A549 (cell line): ENCODE data around the gene HAS3. TPM values are rescaled to one million over a fixed set of nuclear protein-coding genes. Genes with fewer than 3 reads are reported as not detected.
A peak's percentile ranks its signal among the peaks of the same experiment; 100 is the strongest.

Experiments
- ATAC-seq, 2 experiments: fragments of 200-7000 bp in 1 of 2; fragments of >200 bp in 1 of 2; cut with Nextera tagmentation in 1 of 2; cut with Tn5 transposase in 1 of 2; 3 replicates each; pipeline versions ENCODE4 v1.8.0 to v1.9.1; 2018 to 2020; ENCODE audit warnings: mild to moderate bottlenecking in 1 of 2, moderate library complexity in 1 of 2
- CTCF ChIA-PET: fragments of 300-600 bp; sonication (Branson Sonifier 250); formaldehyde crosslinking; extraction: SDS; loops from one replicate; lab custom pipeline; 2021; ENCODE audit warnings: antibody characterized with exemption, inconsistent platforms; lab: Yijun Ruan, JAX
- POLR2A ChIA-PET: fragments of 350-600 bp; formaldehyde crosslinking; extraction: SDS; loops from one replicate; lab custom pipeline; 2021; ENCODE audit warnings: antibody characterized with exemption, inconsistent platforms; lab: Yijun Ruan, JAX
- DNase-seq, 2 experiments: peaks; one replicate each; pipeline versions ENCODE4 v3.0.0 to v3.0.0-alpha.2; 2011 to 2016; ENCODE audit warnings: low read depth in 1 of 2, low spot score in 1 of 2
- FAIRE-seq: peaks from 2 replicates; lab custom pipeline; 2011; peaks lifted over from hg19 to GRCh38; lab: Jason Lieb, UNC
- H3K27ac ChIP-seq, 2 experiments: fragments of >200 bp; sonication (Bioruptor Twin); formaldehyde crosslinking; 3 replicates each; pipeline ENCODE4 v1.5.1; 2016 to 2017
- H3K4me1 ChIP-seq: fragments of >200 bp; sonication (Bioruptor Twin); formaldehyde crosslinking; 3 replicates; pipeline ENCODE4 v1.6.1; 2016
- H3K4me2 ChIP-seq: fragments of >200 bp; sonication (Bioruptor Twin); formaldehyde crosslinking; 3 replicates; pipeline ENCODE4 v1.6.1; 2016
- H3K4me3 ChIP-seq: fragments of >200 bp; sonication (Bioruptor Twin); formaldehyde crosslinking; 3 replicates; pipeline ENCODE4 v1.5.1; 2016
- H3K9me3 ChIP-seq: fragments of >200 bp; sonication (Bioruptor Twin); formaldehyde crosslinking; 3 replicates; pipeline ENCODE4 v1.6.1; 2016
- CBX2 ChIP-seq: fragments of 200-600 bp; sonication (generic); IDR thresholded peaks from 2 replicates; pipeline ENCODE4 v1.6.1; 2016; ENCODE audit warnings: low read depth, mild to moderate bottlenecking, borderline replicate concordance
- GATA3 ChIP-seq: IDR thresholded peaks from 2 replicates; pipeline ENCODE4 v1.6.1; 2012; ENCODE audit warnings: borderline replicate concordance
- HOXB13 ChIP-seq: fragments of 250-450 bp; sonication (Bioruptor Pico); IDR thresholded peaks from 2 replicates; pipeline ENCODE4 v1.5.0; 2020; ENCODE audit warnings: low read depth, mild to moderate bottlenecking, moderate library complexity
- HOXB5 ChIP-seq: fragments of 250-450 bp; sonication (Bioruptor Pico); IDR thresholded peaks from 2 replicates; pipeline ENCODE4 v1.5.0; 2020; ENCODE audit warnings: mild to moderate bottlenecking, moderate library complexity
- JUN ChIP-seq, 2 experiments: fragments of >200 bp; sonication (Bioruptor Twin); formaldehyde crosslinking; IDR thresholded peaks; 2 replicates in 1 of 2; 3 replicates in 1 of 2; pipeline ENCODE4 v1.6.1; 2016 to 2017
- JUNB ChIP-seq: fragments of >200 bp; sonication (Bioruptor Twin); formaldehyde crosslinking; IDR thresholded peaks from 2 replicates; pipeline ENCODE4 v1.6.1; 2016
- KDM5A ChIP-seq: fragments of 200-600 bp; sonication (generic); IDR thresholded peaks from 2 replicates; pipeline ENCODE4 v1.6.1; 2016; ENCODE audit warnings: antibody characterized with exemption, mild to moderate bottlenecking
- MAZ ChIP-seq: fragments of 150-350 bp; IDR thresholded peaks from 2 replicates; pipeline ENCODE4 v1.6.1; 2014; ENCODE audit warnings: antibody characterized with exemption, low read depth, low read length, borderline replicate concordance
- MYC ChIP-seq: IDR thresholded peaks from 2 replicates; pipeline ENCODE4 v1.6.1; 2012; ENCODE audit warnings: mild to moderate bottlenecking, inconsistent platforms, low read length, improper control_type of control experiment, borderline replicate concordance
- PHF8 ChIP-seq: fragments of 200-600 bp; sonication (generic); IDR thresholded peaks from 2 replicates; pipeline ENCODE4 v1.6.1; 2016; ENCODE audit warnings: low read depth, mild to moderate bottlenecking, antibody characterized with exemption, moderate library complexity, borderline replicate concordance
- RAD21 ChIP-seq, 2 experiments: fragments of >200 bp in 1 of 2; sonication (Bioruptor Twin) in 1 of 2; formaldehyde crosslinking in 1 of 2; IDR thresholded peaks in 1 of 2; conservative IDR thresholded peaks in 1 of 2; 2 replicates in 1 of 2; 3 replicates in 1 of 2; pipeline ENCODE4 v1.6.1; 2012 to 2018; ENCODE audit warnings: inconsistent platforms in 1 of 2
- SREBF2 ChIP-seq: fragments of 450-650 bp; IDR thresholded peaks from 2 replicates; pipeline ENCODE4 v1.6.1; 2014; ENCODE audit warnings: mild to moderate bottlenecking, moderate library complexity
- WGBS: methylation state at CpG from one replicate; pipeline ENCODE4 v1.1.6; 2017; ENCODE audit errors: missing lambda C conversion rate; 5-methylcytosine and 5-hydroxymethylcytosine counted together
- polyA plus RNA-seq, 4 experiments: library from polyadenylated mRNA; depleted of rRNA in 3 of 4; stranded (reverse); fragments of >200 nt; fragmentation: RNase III in 1 of 4; extraction: RNeasy Plus Mini Kit Qiagen cat#74134 plus additional on column Dnase treatment in 1 of 4; gene quantifications; 2 replicates in 3 of 4; 3 replicates in 1 of 4; pipeline ENCODE4 v1.2.3, GENCODE V29; 2011 to 2017
- TF ChIP-seq, protein P1 (sequence below): fragments of 200-600 bp; sonication (generic); IDR thresholded peaks from 2 replicates; pipeline ENCODE4 v1.6.1; 2016; ENCODE audit warnings: antibody characterized with exemption, mild to moderate bottlenecking, moderate library complexity
- TF ChIP-seq, protein P2 (sequence below): fragments of >200 bp; sonication (Bioruptor Twin); formaldehyde crosslinking; IDR thresholded peaks from 3 replicates; pipeline ENCODE4 v1.5.1; 2016
- TF ChIP-seq, protein P3 (sequence below): IDR thresholded peaks from 2 replicates; pipeline ENCODE4 v1.6.1; 2012; ENCODE audit warnings: low read depth, borderline replicate concordance
- TF ChIP-seq, protein P4 (sequence below): fragments of >200 bp; sonication (Bioruptor Twin); formaldehyde crosslinking; IDR thresholded peaks from 3 replicates; pipeline ENCODE4 v1.6.1; 2016
- TF ChIP-seq, protein P5 (sequence below): fragments of 150-350 bp; IDR thresholded peaks from 2 replicates; pipeline ENCODE4 v1.6.1; 2014; ENCODE audit warnings: low read depth, mild to moderate bottlenecking, low read length

The HAS3 gene
- polyA plus RNA-seq, 2 of the 4 experiments (the other 2 are of a cell fraction) = 9.1 to 12.4 TPM

DNA sequence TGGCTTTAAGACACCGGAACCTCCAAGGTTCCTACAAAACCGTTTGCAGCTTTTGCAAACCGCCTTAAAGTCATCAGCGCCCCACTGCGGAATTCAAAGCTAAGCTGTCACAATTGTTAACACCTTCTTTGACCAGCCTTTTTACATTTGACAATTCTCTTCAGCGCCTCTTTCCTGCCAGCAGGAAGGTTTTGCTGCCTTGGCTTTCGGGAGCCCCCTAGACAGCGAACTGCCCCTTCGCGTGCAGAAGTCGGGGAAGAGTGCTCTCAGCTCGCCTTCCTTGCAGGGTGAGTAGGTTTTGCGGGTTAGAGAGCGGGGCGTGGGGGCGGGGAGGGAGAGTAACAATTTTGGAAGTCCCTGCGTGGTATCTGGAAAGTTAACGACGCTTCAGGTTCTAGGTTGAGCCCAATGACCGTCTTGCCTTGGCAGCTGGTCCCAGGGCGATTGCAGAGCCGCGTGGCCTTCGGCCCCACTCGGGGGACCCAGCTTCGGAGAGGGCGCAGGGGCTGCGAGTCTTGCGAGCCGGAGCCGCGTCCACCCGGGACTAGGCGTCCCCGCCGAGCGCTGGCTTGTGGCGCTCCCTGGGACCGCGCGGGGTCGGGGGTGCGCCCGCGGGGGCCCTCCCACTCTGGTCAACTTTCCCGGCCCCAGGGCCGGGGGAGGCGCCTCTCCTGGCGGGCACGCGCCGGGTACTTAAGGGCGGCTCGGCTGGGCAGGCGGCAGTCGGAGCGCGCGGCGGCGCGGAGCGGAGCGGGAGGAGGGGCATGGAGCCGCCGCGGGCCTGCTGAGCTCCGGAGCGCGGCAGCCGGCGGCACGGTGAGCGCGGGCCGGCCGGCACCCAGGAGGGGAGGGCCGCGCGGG lies at the start of gene HAS3 (continued):
- TF ChIP-seq, protein P1, sequence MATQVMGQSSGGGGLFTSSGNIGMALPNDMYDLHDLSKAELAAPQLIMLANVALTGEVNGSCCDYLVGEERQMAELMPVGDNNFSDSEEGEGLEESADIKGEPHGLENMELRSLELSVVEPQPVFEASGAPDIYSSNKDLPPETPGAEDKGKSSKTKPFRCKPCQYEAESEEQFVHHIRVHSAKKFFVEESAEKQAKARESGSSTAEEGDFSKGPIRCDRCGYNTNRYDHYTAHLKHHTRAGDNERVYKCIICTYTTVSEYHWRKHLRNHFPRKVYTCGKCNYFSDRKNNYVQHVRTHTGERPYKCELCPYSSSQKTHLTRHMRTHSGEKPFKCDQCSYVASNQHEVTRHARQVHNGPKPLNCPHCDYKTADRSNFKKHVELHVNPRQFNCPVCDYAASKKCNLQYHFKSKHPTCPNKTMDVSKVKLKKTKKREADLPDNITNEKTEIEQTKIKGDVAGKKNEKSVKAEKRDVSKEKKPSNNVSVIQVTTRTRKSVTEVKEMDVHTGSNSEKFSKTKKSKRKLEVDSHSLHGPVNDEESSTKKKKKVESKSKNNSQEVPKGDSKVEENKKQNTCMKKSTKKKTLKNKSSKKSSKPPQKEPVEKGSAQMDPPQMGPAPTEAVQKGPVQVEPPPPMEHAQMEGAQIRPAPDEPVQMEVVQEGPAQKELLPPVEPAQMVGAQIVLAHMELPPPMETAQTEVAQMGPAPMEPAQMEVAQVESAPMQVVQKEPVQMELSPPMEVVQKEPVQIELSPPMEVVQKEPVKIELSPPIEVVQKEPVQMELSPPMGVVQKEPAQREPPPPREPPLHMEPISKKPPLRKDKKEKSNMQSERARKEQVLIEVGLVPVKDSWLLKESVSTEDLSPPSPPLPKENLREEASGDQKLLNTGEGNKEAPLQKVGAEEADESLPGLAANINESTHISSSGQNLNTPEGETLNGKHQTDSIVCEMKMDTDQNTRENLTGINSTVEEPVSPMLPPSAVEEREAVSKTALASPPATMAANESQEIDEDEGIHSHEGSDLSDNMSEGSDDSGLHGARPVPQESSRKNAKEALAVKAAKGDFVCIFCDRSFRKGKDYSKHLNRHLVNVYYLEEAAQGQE = no peak
- TF ChIP-seq GATA3 (peak; percentile 20; the same call in 1 of the 2 replicates), MYC (peak; percentile 50; the same call in 1 of the 2 replicates), RAD21 (conservative IDR thresholded peaks at IDR 0.05 in 1 of 2, IDR thresholded peaks at IDR 0.05 in 1 of 2) (peak; percentile 89 to 90), JUN (IDR thresholded peaks at IDR 0.05) (peak; percentile 32 to 64; a peak in 3 of 5 replicates)

DNA sequence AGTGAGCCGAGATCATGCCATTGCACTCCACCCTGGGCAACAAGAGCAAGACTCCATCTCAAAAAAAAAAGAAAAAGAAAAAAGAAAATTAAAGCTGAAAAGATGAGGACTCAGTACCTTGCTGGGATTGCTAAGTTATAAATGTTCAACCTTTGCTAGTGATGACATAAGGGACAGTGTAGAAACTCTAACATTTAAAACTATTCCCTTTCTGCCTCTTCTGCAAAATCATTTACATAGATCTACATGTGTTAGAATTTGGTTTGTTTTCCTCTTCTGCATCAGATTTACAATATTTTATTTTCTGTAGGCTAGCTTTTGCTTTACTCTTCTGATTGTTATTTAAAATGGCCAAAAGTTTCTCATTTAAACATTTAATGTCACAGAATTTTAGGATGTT lies 49.5 kb upstream of the HAS3 start:
- POLR2A ChIA-PET = no interaction called here

DNA sequence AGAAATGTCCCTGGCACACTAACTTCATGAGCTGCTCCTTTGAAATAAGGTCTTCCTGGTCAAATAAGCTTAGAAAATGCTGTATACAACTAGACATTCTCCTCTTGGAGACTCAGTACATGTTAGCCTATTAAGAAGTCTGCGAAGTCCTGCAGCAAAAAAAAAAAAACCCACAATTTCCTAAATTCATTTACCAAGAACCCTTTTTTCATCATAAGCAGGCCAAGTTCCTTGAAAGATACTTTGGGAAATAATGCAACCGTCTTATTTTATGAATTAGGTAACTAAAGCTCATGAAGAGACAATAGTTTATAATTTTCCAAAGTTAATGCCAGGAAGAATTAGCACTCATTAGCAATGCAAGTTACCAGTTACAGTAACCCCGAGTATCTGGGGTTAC lies 49.0 kb upstream of the HAS3 start:
- 94% methylated on average over 3 of the region's 3 CpGs for WGBS
- POLR2A ChIA-PET = interaction anchor here (0.7 kb wide), 1 partner anchor 8 kb away, joined by 3 read pairs; no protein-coding TSS in a partner anchor

More for the DNA sequence above, 49.5 kb upstream of the HAS3 start:
- DNase-seq = no peak
- H3K4me1 ChIP-seq = peaks cover 57% of the 10 kb centered on the region
- FAIRE-seq = no peak
- H3K9me3 ChIP-seq = no peaks in the 10 kb centered on the region
- peak overlapping the region; percentile 94 to 96 for H3K27ac ChIP-seq
- WGBS = 79% methylated on average over 1 of the region's 1 CpG
- H3K4me3 ChIP-seq = no peak overlapping the region
- CTCF ChIA-PET = interaction anchor here (1.0 to 1.9 kb wide), 4 partner anchors 16 to 142 kb away, joined by 3 to 5 read pairs (median 4); no protein-coding TSS in a partner anchor
- no peak for ATAC-seq
- TF ChIP-seq, protein P2, sequence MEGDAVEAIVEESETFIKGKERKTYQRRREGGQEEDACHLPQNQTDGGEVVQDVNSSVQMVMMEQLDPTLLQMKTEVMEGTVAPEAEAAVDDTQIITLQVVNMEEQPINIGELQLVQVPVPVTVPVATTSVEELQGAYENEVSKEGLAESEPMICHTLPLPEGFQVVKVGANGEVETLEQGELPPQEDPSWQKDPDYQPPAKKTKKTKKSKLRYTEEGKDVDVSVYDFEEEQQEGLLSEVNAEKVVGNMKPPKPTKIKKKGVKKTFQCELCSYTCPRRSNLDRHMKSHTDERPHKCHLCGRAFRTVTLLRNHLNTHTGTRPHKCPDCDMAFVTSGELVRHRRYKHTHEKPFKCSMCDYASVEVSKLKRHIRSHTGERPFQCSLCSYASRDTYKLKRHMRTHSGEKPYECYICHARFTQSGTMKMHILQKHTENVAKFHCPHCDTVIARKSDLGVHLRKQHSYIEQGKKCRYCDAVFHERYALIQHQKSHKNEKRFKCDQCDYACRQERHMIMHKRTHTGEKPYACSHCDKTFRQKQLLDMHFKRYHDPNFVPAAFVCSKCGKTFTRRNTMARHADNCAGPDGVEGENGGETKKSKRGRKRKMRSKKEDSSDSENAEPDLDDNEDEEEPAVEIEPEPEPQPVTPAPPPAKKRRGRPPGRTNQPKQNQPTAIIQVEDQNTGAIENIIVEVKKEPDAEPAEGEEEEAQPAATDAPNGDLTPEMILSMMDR = no peak
- no peak for TF ChIP-seq KDM5A
- H3K4me2 ChIP-seq = no peak overlapping the region

More for the DNA sequence above, 49.0 kb upstream of the HAS3 start:
- H3K4me1 ChIP-seq = peaks cover 52% of the 10 kb centered on the region
- TF ChIP-seq, protein P3, sequence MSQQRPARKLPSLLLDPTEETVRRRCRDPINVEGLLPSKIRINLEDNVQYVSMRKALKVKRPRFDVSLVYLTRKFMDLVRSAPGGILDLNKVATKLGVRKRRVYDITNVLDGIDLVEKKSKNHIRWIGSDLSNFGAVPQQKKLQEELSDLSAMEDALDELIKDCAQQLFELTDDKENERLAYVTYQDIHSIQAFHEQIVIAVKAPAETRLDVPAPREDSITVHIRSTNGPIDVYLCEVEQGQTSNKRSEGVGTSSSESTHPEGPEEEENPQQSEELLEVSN = no peak
- TF ChIP-seq, protein P4, sequence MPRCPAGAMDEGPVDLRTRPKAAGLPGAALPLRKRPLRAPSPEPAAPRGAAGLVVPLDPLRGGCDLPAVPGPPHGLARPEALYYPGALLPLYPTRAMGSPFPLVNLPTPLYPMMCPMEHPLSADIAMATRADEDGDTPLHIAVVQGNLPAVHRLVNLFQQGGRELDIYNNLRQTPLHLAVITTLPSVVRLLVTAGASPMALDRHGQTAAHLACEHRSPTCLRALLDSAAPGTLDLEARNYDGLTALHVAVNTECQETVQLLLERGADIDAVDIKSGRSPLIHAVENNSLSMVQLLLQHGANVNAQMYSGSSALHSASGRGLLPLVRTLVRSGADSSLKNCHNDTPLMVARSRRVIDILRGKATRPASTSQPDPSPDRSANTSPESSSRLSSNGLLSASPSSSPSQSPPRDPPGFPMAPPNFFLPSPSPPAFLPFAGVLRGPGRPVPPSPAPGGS = no peak
- no peak for TF ChIP-seq MYC
- no peak for TF ChIP-seq JUN (IDR thresholded peaks at IDR 0.05)
- no peak for TF ChIP-seq HOXB13 (CRISPR knock-in tag)
- TF ChIP-seq JUNB = no peak
- TF ChIP-seq HOXB5 = no peak
- TF ChIP-seq SREBF2 = no peak
- TF ChIP-seq, protein P5, sequence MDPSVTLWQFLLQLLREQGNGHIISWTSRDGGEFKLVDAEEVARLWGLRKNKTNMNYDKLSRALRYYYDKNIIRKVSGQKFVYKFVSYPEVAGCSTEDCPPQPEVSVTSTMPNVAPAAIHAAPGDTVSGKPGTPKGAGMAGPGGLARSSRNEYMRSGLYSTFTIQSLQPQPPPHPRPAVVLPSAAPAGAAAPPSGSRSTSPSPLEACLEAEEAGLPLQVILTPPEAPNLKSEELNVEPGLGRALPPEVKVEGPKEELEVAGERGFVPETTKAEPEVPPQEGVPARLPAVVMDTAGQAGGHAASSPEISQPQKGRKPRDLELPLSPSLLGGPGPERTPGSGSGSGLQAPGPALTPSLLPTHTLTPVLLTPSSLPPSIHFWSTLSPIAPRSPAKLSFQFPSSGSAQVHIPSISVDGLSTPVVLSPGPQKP = no peak
- TF ChIP-seq CBX2 = no peak
- no peak for TF ChIP-seq MAZ
- no peak for TF ChIP-seq PHF8
- H3K27ac ChIP-seq = peak overlapping the region; percentile 94 to 96
- ATAC-seq (no peak), FAIRE-seq (no peak), DNase-seq (no peak)
- no peaks in the 10 kb centered on the region for H3K9me3 ChIP-seq
- H3K4me3 ChIP-seq = no peak overlapping the region
- H3K4me2 ChIP-seq = peak overlapping the region; percentile 78; the same call in 2 of the 3 replicates
- CTCF ChIA-PET = interaction anchor here (0.6 to 1.9 kb wide), 6 partner anchors 16 to 661 kb away, joined by 3 to 5 read pairs (median 4); no protein-coding TSS in a partner anchor
